SK-N-SH (cell line): ENCODE results near the gene CDH23. TPM values are rescaled to one million over a fixed set of nuclear protein-coding genes. Genes with fewer than 3 reads are reported as not detected.

Experiments used
- CTCF ChIA-PET: fragments of 300-600, 350-600 bp; formaldehyde crosslinking; extraction: SDS; loops from one replicate; lab custom pipeline; 2021; lab: Yijun Ruan, JAX
- POLR2A ChIA-PET: fragments of 350-600 bp; sonication (Branson Sonifier 250); formaldehyde crosslinking; extraction: SDS; loops from one replicate; lab custom pipeline; 2020; ENCODE audit warnings: antibody characterized with exemption, inconsistent platforms; lab: Yijun Ruan, JAX
- DNase-seq: peaks from one replicate; pipeline ENCODE4 v3.0.0; 2012
- H2AFZ ChIP-seq: fragments of 200-600 bp; sonication (generic); 2 replicates; pipeline ENCODE4 v1.8.1; 2016; ENCODE audit warnings: antibody characterized with exemption, mild to moderate bottlenecking, low read depth
- H3F3A ChIP-seq: fragments of 200-600 bp; sonication (generic); replicated peaks from 2 replicates; pipeline ENCODE3; 2016; ENCODE audit warnings: antibody characterized with exemption, mild to moderate bottlenecking; ENCODE audit not compliant: insufficient read depth
- H3K27ac ChIP-seq, 2 experiments: fragments of 200-500 bp in 1 of 2; fragments of 200-600 bp in 1 of 2; sonication (Bioruptor generic) in 1 of 2; sonication (generic), shearing (Covaris generic) in 1 of 2; 2 replicates each; pipeline versions ENCODE4 v1.5.1 to v1.6.1; 2014 to 2016; ENCODE audit warnings: low read depth in 2 of 2, inconsistent platforms in 1 of 2, low read length in 1 of 2, mild to moderate bottlenecking in 1 of 2, mixed read lengths in 1 of 2
- H3K27me3 ChIP-seq: fragments of 200-600 bp; sonication (generic), shearing (Covaris generic); 2 replicates; pipeline ENCODE4 v1.6.1; 2016; ENCODE audit warnings: mixed run types; ENCODE audit not compliant: insufficient read depth
- H3K36me3 ChIP-seq, 2 experiments: fragments of 200-500 bp in 1 of 2; fragments of 200-600 bp in 1 of 2; sonication (Bioruptor generic) in 1 of 2; sonication (generic) in 1 of 2; replicated peaks in 1 of 2; 2 replicates each; pipeline versions ENCODE3 to v1.5.1; 2014 to 2016; ENCODE audit warnings: low read length in 1 of 2, mild to moderate bottlenecking in 1 of 2; ENCODE audit not compliant: insufficient read depth in 2 of 2, control insufficient read depth in 1 of 2
- H3K4me1 ChIP-seq, 2 experiments: fragments of 200-500 bp in 1 of 2; fragments of 200-600 bp in 1 of 2; sonication (Bioruptor generic) in 1 of 2; sonication (generic), shearing (Covaris generic) in 1 of 2; 2 replicates each; pipeline versions ENCODE4 v1.5.1 to v1.6.1; 2014 to 2016; ENCODE audit warnings: low read depth in 1 of 2, low read length in 1 of 2, mixed run types in 1 of 2; ENCODE audit not compliant: insufficient read depth in 2 of 2, control insufficient read depth in 1 of 2
- H3K4me2 ChIP-seq: fragments of 200-600 bp; sonication (generic), shearing (Covaris generic); 2 replicates; pipeline ENCODE4 v1.6.1; 2017; ENCODE audit warnings: mixed run types
- H3K4me3 ChIP-seq, 2 experiments: fragments of 200-500 bp in 1 of 2; fragments of 200-600 bp in 1 of 2; sonication (Bioruptor generic) in 1 of 2; sonication (generic), shearing (Covaris generic) in 1 of 2; 2 replicates each; pipeline versions ENCODE4 v1.5.1 to v1.8.1; 2014 to 2016; ENCODE audit warnings: low read depth in 2 of 2, inconsistent platforms in 1 of 2, low read length in 1 of 2, mild to moderate bottlenecking in 1 of 2, mixed read lengths in 1 of 2, moderate library complexity in 1 of 2
- H3K79me2 ChIP-seq: fragments of 200-600 bp; sonication (generic); 2 replicates; pipeline ENCODE4 v1.8.1; 2017; ENCODE audit warnings: mild to moderate bottlenecking; ENCODE audit not compliant: insufficient read depth
- H3K9ac ChIP-seq: fragments of 200-600 bp; sonication (generic); 2 replicates; pipeline ENCODE4 v1.6.1; 2017; ENCODE audit warnings: mixed run types
- H3K9me2 ChIP-seq: fragments of 200-600 bp; sonication (generic); 2 replicates; pipeline ENCODE4 v1.6.1; 2017; ENCODE audit warnings: mixed run types
- H3K9me3 ChIP-seq: fragments of 200-600 bp; sonication (generic); 2 replicates; pipeline ENCODE4 v1.6.1; 2017; ENCODE audit warnings: mixed run types, mild to moderate bottlenecking, moderate library complexity
- H4K20me1 ChIP-seq: fragments of 200-600 bp; sonication (generic); 2 replicates; pipeline ENCODE4 v1.6.1; 2017; ENCODE audit warnings: mild to moderate bottlenecking, mixed run types; ENCODE audit not compliant: insufficient read depth
- ELF1 ChIP-seq: IDR thresholded peaks from 2 replicates; pipeline ENCODE4 v1.4.0; 2012
- FOXJ3 ChIP-seq: sonication (generic); formaldehyde crosslinking; IDR thresholded peaks from 2 replicates; pipeline ENCODE4 v1.5.1; 2020; ENCODE audit warnings: mild to moderate bottlenecking, missing genetic modification reagents
- FOXM1 ChIP-seq: IDR thresholded peaks from 2 replicates; pipeline ENCODE4 v1.4.0; 2012; ENCODE audit warnings: low read depth, mild to moderate bottlenecking
- GABPA ChIP-seq: IDR thresholded peaks from 2 replicates; pipeline ENCODE4 v1.4.0; 2012; ENCODE audit warnings: low read depth, mild to moderate bottlenecking
- JUND ChIP-seq: IDR thresholded peaks from 2 replicates; pipeline ENCODE4 v1.4.0; 2012
- MAX ChIP-seq: IDR thresholded peaks from 2 replicates; pipeline ENCODE4 v1.4.0; 2012; ENCODE audit warnings: low read depth
- MXI1 ChIP-seq: IDR thresholded peaks from 2 replicates; pipeline ENCODE4 v1.6.1; 2012; ENCODE audit warnings: mild to moderate bottlenecking, low read depth, low read length, improper control_type of control experiment
- NRF1 ChIP-seq: IDR thresholded peaks from 2 replicates; pipeline ENCODE4 v1.6.1; 2012; ENCODE audit warnings: low read depth, mild to moderate bottlenecking, low read length
- PBX3 ChIP-seq: IDR thresholded peaks from 2 replicates; pipeline ENCODE4; 2012
- RAD21 ChIP-seq: IDR thresholded peaks from 2 replicates; pipeline ENCODE4 v1.6.1; 2012; ENCODE audit warnings: mild to moderate bottlenecking, low read length
- RCOR1 ChIP-seq: fragments of 150-350 bp; IDR thresholded peaks from 2 replicates; pipeline ENCODE4 v1.6.1; 2017; ENCODE audit warnings: antibody characterized with exemption, low read length
- REST ChIP-seq: IDR thresholded peaks from 2 replicates; pipeline ENCODE4 v1.6.1; 2012; ENCODE audit warnings: mild to moderate bottlenecking, low read depth, low read length, moderate library complexity
- SMC3 ChIP-seq: IDR thresholded peaks from 2 replicates; pipeline ENCODE4 v1.6.1; 2012; ENCODE audit warnings: low read depth, low read length, improper control_type of control experiment
- USF2 ChIP-seq: fragments of 150-350 bp; IDR thresholded peaks from 2 replicates; pipeline ENCODE4 v1.6.1; 2017; ENCODE audit warnings: antibody characterized with exemption, low read length, low read depth, borderline replicate concordance
- WGBS: methylation state at CpG from one replicate; pipeline ENCODE4 v1.1.6; 2017; ENCODE audit warnings: low lambda C conversion rate; 5-methylcytosine and 5-hydroxymethylcytosine counted together
- polyA plus RNA-seq, 3 experiments: library from polyadenylated mRNA; depleted of rRNA; stranded (reverse); fragments of >200 nt; gene quantifications; 2 replicates each; pipeline ENCODE4 v1.2.3, GENCODE V29; 2012

The CDH23 gene
- polyA plus RNA-seq, 1 of the 3 experiments (the other 2 are of a cell fraction) = 0.03 TPM

GRCh38 chr10:71388583-71389310 lies 8.0 kb upstream of the CDH23 start (continued):
- no peak for TF ChIP-seq REST
- TF ChIP-seq NRF1 = no peak
- no peak for TF ChIP-seq FOXJ3 (CRISPR knock-in tag)
- TF ChIP-seq JUND = no peak
- TF ChIP-seq USF2 = no peak
- no peak for TF ChIP-seq RCOR1
- TF ChIP-seq RAD21 = no peak
- TF ChIP-seq ELF1 = no peak
- TF ChIP-seq MAX = no peak
- no peak for TF ChIP-seq SMC3

- H3K9me2 ChIP-seq = no peaks in the 10 kb centered on the region
- no peak overlapping the region for H3K9ac ChIP-seq
- no peaks in the 10 kb centered on the region for H3K79me2 ChIP-seq
- ChIA-PET CTCF (interaction anchor here (0.8 to 12.3 kb wide), 12 partner anchors 9 to 487 kb away, joined by 3 to 223 read pairs (median 4); partner anchors contain the start of gene SLC29A3), POLR2A (no interaction called here)
- peaks cover 38% of the 10 kb centered on the region for H3K27me3 ChIP-seq
- TF ChIP-seq FOXJ3 (CRISPR knock-in tag) (no peak), ELF1 (no peak), FOXM1 (no peak), PBX3 (no peak), MXI1 (no peak), GABPA (no peak)
- no peak overlapping the region for H3K4me2 ChIP-seq
- no peaks in the 10 kb centered on the region for H3K9me3 ChIP-seq
- no peak overlapping the region for H2AFZ ChIP-seq
- H3F3A ChIP-seq = no peaks in the 10 kb centered on the region
- no peaks in the 10 kb centered on the region for H3K36me3 ChIP-seq
- no peak for DNase-seq
- H3K4me3 ChIP-seq = no peak overlapping the region
- no peaks in the 10 kb centered on the region for H3K4me1 ChIP-seq
- 61% methylated on average over 13 of the region's 14 CpGs for WGBS
- H3K27ac ChIP-seq = no peak overlapping the region
- no peaks in the 10 kb centered on the region for H4K20me1 ChIP-seq
Measured at GRCh38 chr10:71389768-71390460, 6.8 kb upstream of the CDH23 start.
